ENCODE data around the gene AJM1. TPM values are rescaled to one million over a fixed set of nuclear protein-coding genes. Genes with fewer than 3 reads are reported as not detected.

AJM1 gene
- total RNA-seq, 1 donor from 2014 or later, result 3.3 TPM

GRCh38 chr9:136828474-136829140 lies 13.7 kb upstream of the AJM1 start:
- TF ChIP-seq EZH2 (IDR thresholded peaks at IDR 0.05; ENCODE audit: insufficient read depth, low read length) (no peak), CTCF (IDR thresholded peaks at IDR 0.05; ENCODE audit: insufficient read depth, low read depth, low read length) (no peak)

GRCh38 chr9:136829412-136829811 lies 12.9 kb upstream of the AJM1 start:
- H4K20me1 ChIP-seq (ENCODE audit: insufficient read depth, low read length), result peaks cover 9% of the 10 kb centered on the region
- no peak overlapping the region for H3K27ac ChIP-seq (ENCODE audit: low read depth, low read length)
- H3K4me2 ChIP-seq (ENCODE audit: low read length), result no peak overlapping the region
- Mint-ChIP-seq H3K27me3 (ENCODE audit: low read depth, unreplicated experiment) (no peaks in the 10 kb centered on the region), H3K4me3 (ENCODE audit: unreplicated experiment) (peak overlapping the region; percentile 20), H3K9me3 (ENCODE audit: unreplicated experiment) (no peaks in the 10 kb centered on the region), H3K4me1 (ENCODE audit: low read depth, unreplicated experiment) (no peaks in the 10 kb centered on the region), H3K36me3 (ENCODE audit: low read depth, unreplicated experiment) (peaks cover 8% of the 10 kb centered on the region), H3K27ac (ENCODE audit: unreplicated experiment) (no peak overlapping the region)
- H2AFZ ChIP-seq (ENCODE audit: low read depth, low read length), result no peak overlapping the region
- no peak overlapping the region for H3K9ac ChIP-seq (ENCODE audit: low read length)
- no peaks in the 10 kb centered on the region for H3K4me1 ChIP-seq (ENCODE audit: insufficient read depth, low read length)
- H3K79me2 ChIP-seq (ENCODE audit: insufficient read depth, low read length), result no peaks in the 10 kb centered on the region
- H3K4me3 ChIP-seq (ENCODE audit: insufficient read depth, low read depth, low read length), result no peak overlapping the region
- FAIRE-seq (no peak), DNase-seq (ENCODE audit: low read depth) (no peak)
- TF ChIP-seq EZH2 (IDR thresholded peaks at IDR 0.05; ENCODE audit: insufficient read depth, low read length), result no peak
- TF ChIP-seq CTCF (IDR thresholded peaks at IDR 0.05; ENCODE audit: insufficient read depth, low read depth, low read length), result no peak
- H3K9me3 ChIP-seq (ENCODE audit: insufficient read depth, low read depth, low read length), result no peaks in the 10 kb centered on the region
- peaks cover 4% of the 10 kb centered on the region for H3K36me3 ChIP-seq (ENCODE audit: insufficient read depth, low read length)
- H3K27me3 ChIP-seq (ENCODE audit: insufficient read depth, low read length), result no peaks in the 10 kb centered on the region

More at GRCh38 chr9:136828474-136829140, 13.7 kb upstream of the AJM1 start:
- peaks cover 5% of the 10 kb centered on the region for H3K36me3 Mint-ChIP-seq (ENCODE audit: low read depth, unreplicated experiment)
- H3K4me1 ChIP-seq (ENCODE audit: insufficient read depth, low read length), result no peaks in the 10 kb centered on the region
- DNase-seq (ENCODE audit: low read depth) (no peak), FAIRE-seq (no peak)
- no peak overlapping the region for H3K4me3 Mint-ChIP-seq (ENCODE audit: unreplicated experiment)
- H3K9me3 ChIP-seq (ENCODE audit: insufficient read depth, low read depth, low read length), result no peaks in the 10 kb centered on the region
- H3K27me3 ChIP-seq (ENCODE audit: insufficient read depth, low read length), result no peaks in the 10 kb centered on the region
- H3K27ac ChIP-seq (ENCODE audit: low read depth, low read length), result no peak overlapping the region
- H3K27me3 Mint-ChIP-seq (ENCODE audit: low read depth, unreplicated experiment), result no peaks in the 10 kb centered on the region
- no peaks in the 10 kb centered on the region for H3K9me3 Mint-ChIP-seq (ENCODE audit: unreplicated experiment)
- H4K20me1 ChIP-seq (ENCODE audit: insufficient read depth, low read length), result peaks cover 11% of the 10 kb centered on the region
- H3K4me3 ChIP-seq (ENCODE audit: insufficient read depth, low read depth, low read length), result no peak overlapping the region
- no peak overlapping the region for H2AFZ ChIP-seq (ENCODE audit: low read depth, low read length)
- no peaks in the 10 kb centered on the region for H3K4me1 Mint-ChIP-seq (ENCODE audit: low read depth, unreplicated experiment)
- H3K79me2 ChIP-seq (ENCODE audit: insufficient read depth, low read length), result peaks cover under 1% of the 10 kb centered on the region
- no peak overlapping the region for H3K4me2 ChIP-seq (ENCODE audit: low read length)
- H3K9ac ChIP-seq (ENCODE audit: low read length), result no peak overlapping the region
- H3K36me3 ChIP-seq (ENCODE audit: insufficient read depth, low read length), result peaks cover 4% of the 10 kb centered on the region
- no peak overlapping the region for H3K27ac Mint-ChIP-seq (ENCODE audit: unreplicated experiment)

All from astrocyte (in vitro differentiated cells and primary cell).